SK-N-MC (cell line): ENCODE measurements around the gene USP40.

Source experiments
- DNase-seq: peaks from one replicate; pipeline ENCODE4 v3.0.0-alpha.2; 2011; ENCODE audit warnings: low read depth, low spot score
- H3K27ac ChIP-seq: fragments of 200-600 bp; sonication (generic); 2 replicates; pipeline ENCODE4 v1.5.1; 2016; ENCODE audit warnings: mixed run types
- H3K36me3 ChIP-seq: fragments of 200-600 bp; sonication (generic); 2 replicates; pipeline ENCODE4 v1.6.1; 2017; ENCODE audit warnings: antibody characterized with exemption, low read length, mixed read lengths; ENCODE audit not compliant: insufficient read depth
- H3K4me3 ChIP-seq: fragments of 200-600 bp; sonication (generic); 2 replicates; pipeline ENCODE4 v1.5.1; 2016
- H3K9ac ChIP-seq: fragments of 200-600 bp; sonication (generic); 2 replicates; pipeline ENCODE4 v1.8.0; 2017; ENCODE audit warnings: mixed run types, mixed read lengths; ENCODE audit not compliant: insufficient read length
- H3K9me3 ChIP-seq: fragments of 200-600 bp; sonication (generic); 2 replicates; pipeline ENCODE4 v1.6.1; 2017; ENCODE audit warnings: low read depth, mild to moderate bottlenecking, antibody characterized with exemption, low read length, moderate library complexity, mixed read lengths
- EZH2 ChIP-seq: fragments of 200-600 bp; sonication (generic); IDR thresholded peaks from one replicate; pipeline ENCODE4 v1.6.1; 2017; ENCODE audit warnings: antibody characterized with exemption
- FOXP2 ChIP-seq: optimal IDR thresholded peaks from 2 replicates; pipeline ENCODE3; 2011; ENCODE audit warnings: mild to moderate bottlenecking, moderate library complexity; ENCODE audit not compliant: insufficient read depth; ENCODE audit errors: extremely low read length, control extremely low read depth
- POLR2AphosphoS5 ChIP-seq: IDR thresholded peaks from 2 replicates; pipeline ENCODE4 v1.6.1; 2012; ENCODE audit warnings: mild to moderate bottlenecking, low read depth, low read length, borderline replicate concordance

USP40 gene

DNA sequence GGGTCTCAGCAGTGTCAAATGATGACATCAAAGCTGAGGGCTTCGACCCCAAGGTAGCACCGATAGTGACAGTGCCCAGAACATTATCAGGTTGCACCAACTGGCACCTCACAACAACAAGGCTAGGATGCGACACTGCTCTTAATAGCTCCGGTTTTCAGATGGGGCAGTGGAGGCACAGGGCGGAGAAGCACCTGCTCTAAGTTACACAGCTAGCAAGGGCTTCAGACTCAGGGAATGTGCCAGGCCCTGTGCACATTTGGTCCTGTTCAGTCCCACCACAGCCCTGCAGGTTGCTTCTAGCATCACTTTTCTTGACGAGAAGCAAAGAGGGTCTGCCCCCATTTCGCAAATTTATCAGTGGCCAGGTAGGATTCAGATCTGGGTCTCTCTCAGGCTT lies 138.1 kb downstream of the USP40 start:
- DNase-seq, result no peak
- TF ChIP-seq POLR2AphosphoS5, result no peak
- TF ChIP-seq FOXP2, result no peak
- TF ChIP-seq EZH2, result no peak
- no peak overlapping the region for H3K4me3 ChIP-seq
- H3K9ac ChIP-seq, result no peak overlapping the region
- H3K36me3 ChIP-seq, result peaks cover 47% of the 10 kb centered on the region
- H3K27ac ChIP-seq, result no peak overlapping the region
- H3K9me3 ChIP-seq, result peaks cover 4% of the 10 kb centered on the region; the same call in 1 of the 2 replicates

DNA sequence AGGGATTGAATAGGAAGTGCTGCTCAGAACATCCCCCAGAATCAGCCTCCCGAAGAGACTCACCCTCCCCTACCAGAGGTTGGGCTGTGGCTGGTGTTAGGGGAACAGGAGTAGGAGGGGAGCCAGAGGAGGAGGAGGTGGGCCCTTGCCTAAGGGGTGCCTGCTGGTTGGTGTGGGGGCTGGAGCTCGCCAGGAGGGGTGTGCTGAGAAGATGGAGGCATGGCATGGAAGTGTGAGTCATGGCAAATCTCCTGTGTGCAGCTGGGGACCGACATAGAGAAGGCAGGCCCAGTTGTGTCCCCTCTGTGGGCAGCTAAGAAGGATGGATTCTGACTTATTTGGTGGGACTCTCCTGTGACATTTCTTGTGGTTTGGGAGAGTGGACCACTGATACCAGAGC lies 138.6 kb downstream of the USP40 start:
- Histone ChIP-seq H3K4me3 (no peak overlapping the region), H3K36me3 (peaks cover 49% of the 10 kb centered on the region), H3K9me3 (peaks cover 4% of the 10 kb centered on the region; the same call in 1 of the 2 replicates), H3K9ac (no peak overlapping the region), H3K27ac (no peak overlapping the region)
- no peak for DNase-seq
- no peak for TF ChIP-seq FOXP2
- no peak for TF ChIP-seq EZH2
- no peak for TF ChIP-seq POLR2AphosphoS5

DNA sequence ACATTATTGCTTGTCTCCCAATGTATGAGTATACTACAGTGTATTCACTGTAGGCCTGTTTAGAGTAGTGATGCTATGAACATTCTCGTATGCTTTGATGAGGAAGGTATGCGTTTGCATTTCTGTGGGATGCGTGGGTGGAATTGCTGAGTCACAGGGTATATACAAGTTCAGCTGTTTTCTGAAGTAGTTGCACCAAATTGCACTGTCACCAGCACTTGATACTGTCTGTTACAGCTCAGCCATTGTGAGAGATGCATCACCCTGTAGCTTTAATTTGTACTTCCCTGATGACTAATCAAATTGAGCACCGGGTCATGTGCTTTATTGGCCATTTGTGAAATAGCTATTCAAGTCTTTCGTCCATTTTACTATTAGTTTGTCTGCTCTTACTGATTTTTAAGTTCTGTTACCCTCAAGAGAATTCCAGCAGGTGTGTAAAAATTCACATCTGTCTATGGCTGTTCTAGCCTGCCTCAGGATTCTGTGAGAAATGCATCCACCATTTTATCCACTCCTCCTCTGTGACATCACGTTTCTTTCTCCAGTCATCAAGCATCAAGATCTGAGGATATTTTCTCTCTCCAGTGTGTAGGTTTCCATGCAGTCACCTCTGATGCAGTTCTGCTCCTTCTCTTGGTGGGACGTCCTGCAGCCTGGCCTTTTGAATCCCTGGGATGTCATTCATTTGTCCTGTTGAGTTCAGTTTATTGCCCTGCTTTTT lies 139.8 kb downstream of the USP40 start:
- H3K36me3 ChIP-seq, result peaks cover 53% of the 10 kb centered on the region
- peaks cover 4% of the 10 kb centered on the region; the same call in 1 of the 2 replicates for H3K9me3 ChIP-seq
- DNase-seq, result no peak
- H3K4me3 ChIP-seq, result no peak overlapping the region
- TF ChIP-seq EZH2, result no peak
- TF ChIP-seq FOXP2, result no peak
- no peak for TF ChIP-seq POLR2AphosphoS5
- H3K9ac ChIP-seq, result no peak overlapping the region
- no peak overlapping the region for H3K27ac ChIP-seq
